ENCODE measurements around the gene PEAR1. TPM values are rescaled to one million over a fixed set of nuclear protein-coding genes. Genes with fewer than 3 reads are reported as not detected.

The PEAR1 gene
- total RNA-seq, 4 donors from 2014 or later, result 31.5 to 51.4 (median 39.7) TPM

DNA sequence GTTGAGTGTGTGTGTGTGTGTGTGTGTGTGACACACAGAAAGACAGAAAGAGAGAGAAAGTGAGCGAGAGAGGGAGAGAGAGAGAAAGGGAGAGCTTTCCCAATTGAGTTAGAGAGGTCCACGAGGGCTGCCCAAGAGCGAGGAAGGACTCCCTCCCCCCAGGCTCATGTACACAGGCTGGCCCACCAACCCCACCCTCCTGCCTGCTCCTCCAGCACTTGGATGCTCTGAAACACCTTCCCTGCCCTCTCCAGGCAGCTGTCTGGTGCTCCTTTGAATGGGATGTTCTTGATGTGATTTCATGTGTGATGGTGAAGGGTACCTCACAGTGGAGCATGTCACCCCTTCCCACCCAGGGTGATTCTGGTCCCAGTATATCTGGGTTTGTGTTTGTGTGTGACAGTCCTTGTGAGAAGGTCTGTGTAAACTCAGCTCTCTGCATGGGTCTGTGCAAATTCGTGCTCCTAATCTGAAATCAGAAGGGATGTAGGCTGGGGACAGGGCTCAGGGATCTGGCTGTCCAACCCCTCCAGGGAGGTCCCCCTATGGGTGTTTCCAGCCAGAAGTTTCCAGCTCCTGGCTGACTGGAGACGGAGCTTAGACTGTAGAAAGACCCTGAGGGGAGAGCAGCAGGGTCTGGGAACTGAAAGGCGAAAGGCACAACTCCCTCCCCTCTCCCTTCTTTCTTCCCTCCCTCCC lies 6.8 kb upstream of the PEAR1 start:
- Histone ChIP-seq H3K4me3 (no peak overlapping the region), H3K9me3 (no peaks in the 10 kb centered on the region), H3K27ac (no peak overlapping the region), H3K36me3 (no peaks in the 10 kb centered on the region), H3K27me3 (peaks cover 0 to 28% of the 10 kb centered on the region in 2 donors), H3K4me1 (no peaks in the 10 kb centered on the region)
- DNase-seq (ENCODE audit: low spot score in 2 of 2), result no peak
- no peak for TF ChIP-seq EP300 (IDR thresholded peaks at IDR 0.05)
- TF ChIP-seq, protein P1, sequence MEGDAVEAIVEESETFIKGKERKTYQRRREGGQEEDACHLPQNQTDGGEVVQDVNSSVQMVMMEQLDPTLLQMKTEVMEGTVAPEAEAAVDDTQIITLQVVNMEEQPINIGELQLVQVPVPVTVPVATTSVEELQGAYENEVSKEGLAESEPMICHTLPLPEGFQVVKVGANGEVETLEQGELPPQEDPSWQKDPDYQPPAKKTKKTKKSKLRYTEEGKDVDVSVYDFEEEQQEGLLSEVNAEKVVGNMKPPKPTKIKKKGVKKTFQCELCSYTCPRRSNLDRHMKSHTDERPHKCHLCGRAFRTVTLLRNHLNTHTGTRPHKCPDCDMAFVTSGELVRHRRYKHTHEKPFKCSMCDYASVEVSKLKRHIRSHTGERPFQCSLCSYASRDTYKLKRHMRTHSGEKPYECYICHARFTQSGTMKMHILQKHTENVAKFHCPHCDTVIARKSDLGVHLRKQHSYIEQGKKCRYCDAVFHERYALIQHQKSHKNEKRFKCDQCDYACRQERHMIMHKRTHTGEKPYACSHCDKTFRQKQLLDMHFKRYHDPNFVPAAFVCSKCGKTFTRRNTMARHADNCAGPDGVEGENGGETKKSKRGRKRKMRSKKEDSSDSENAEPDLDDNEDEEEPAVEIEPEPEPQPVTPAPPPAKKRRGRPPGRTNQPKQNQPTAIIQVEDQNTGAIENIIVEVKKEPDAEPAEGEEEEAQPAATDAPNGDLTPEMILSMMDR (IDR thresholded peaks at IDR 0.05), result no peak
- no peak for TF ChIP-seq POLR2A (IDR thresholded peaks at IDR 0.05)
- WGBS, 2 donors, result 35 to 51% methylated on average over 6 of the region's 6 CpGs

DNA sequence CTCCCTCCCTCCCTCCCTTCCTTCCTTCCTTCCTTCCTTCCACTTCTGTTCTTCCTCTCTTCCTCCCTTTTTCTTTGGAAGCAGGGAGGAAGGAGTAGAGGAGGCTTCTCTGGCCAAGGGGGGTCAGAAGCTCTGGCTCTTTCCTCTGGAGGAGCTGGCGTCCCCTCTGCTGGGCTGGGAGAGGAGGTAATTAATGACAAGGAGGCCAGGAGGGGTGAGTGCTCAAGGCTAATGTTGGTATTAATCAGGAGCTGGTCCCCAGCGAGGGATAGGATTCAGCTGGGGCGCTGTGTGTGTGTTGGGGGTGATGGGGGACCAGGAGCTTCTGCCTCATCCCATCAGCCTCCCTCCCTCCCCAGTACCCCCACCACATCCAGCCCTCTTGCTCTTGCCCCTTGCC lies 6.2 kb upstream of the PEAR1 start:
- Histone ChIP-seq H3K27me3 (peaks cover 0 to 22% of the 10 kb centered on the region in 2 donors), H3K27ac (no peak overlapping the region), H3K9me3 (no peaks in the 10 kb centered on the region), H3K4me1 (peaks cover 0 to 5% (median under 1%) of the 10 kb centered on the region in 4 donors), H3K36me3 (no peaks in the 10 kb centered on the region), H3K4me3 (no peak overlapping the region)
- 28 to 41% methylated on average over 3 of the region's 3 CpGs for WGBS, 2 donors
- DNase-seq (ENCODE audit: low spot score in 2 of 2), result no peak
- TF ChIP-seq EP300 (IDR thresholded peaks at IDR 0.05) (no peak), POLR2A (IDR thresholded peaks at IDR 0.05) (no peak)
- TF ChIP-seq, protein P1 (IDR thresholded peaks at IDR 0.05), result no peak

DNA sequence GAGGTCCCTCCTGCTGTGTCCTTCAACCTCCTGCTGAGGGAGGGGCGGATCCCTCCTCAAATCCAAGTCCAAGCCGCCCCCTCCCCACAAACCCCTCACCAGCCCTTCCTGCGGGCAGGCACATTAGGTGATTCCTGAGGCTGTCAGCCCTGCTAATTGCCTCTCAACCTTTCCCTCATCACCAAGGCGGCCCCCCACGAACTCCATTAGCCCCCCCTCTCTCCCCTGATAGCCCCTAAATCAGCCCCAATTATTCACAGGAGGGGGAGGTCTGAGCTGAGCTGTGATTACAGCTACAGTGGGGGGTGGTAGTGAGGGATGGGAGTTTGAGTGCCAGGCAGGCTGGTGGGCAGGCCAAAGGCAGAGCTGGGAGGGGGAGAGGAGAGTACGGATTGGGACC lies 5.8 kb upstream of the PEAR1 start:
- TF ChIP-seq, protein P1 (IDR thresholded peaks at IDR 0.05), result no peak
- TF ChIP-seq EP300 (IDR thresholded peaks at IDR 0.05), result no peak
- Histone ChIP-seq H3K4me1 (peaks cover 0 to 9% (median 3%) of the 10 kb centered on the region in 4 donors), H3K4me3 (no peak overlapping the region), H3K36me3 (no peaks in the 10 kb centered on the region), H3K27me3 (peaks cover 0 to 21% of the 10 kb centered on the region in 2 donors), H3K27ac (no peak overlapping the region), H3K9me3 (no peaks in the 10 kb centered on the region)
- WGBS, 2 donors, result 52 to 63% methylated on average over 6 of the region's 6 CpGs
- DNase-seq (ENCODE audit: low spot score in 2 of 2), result no peak

DNA sequence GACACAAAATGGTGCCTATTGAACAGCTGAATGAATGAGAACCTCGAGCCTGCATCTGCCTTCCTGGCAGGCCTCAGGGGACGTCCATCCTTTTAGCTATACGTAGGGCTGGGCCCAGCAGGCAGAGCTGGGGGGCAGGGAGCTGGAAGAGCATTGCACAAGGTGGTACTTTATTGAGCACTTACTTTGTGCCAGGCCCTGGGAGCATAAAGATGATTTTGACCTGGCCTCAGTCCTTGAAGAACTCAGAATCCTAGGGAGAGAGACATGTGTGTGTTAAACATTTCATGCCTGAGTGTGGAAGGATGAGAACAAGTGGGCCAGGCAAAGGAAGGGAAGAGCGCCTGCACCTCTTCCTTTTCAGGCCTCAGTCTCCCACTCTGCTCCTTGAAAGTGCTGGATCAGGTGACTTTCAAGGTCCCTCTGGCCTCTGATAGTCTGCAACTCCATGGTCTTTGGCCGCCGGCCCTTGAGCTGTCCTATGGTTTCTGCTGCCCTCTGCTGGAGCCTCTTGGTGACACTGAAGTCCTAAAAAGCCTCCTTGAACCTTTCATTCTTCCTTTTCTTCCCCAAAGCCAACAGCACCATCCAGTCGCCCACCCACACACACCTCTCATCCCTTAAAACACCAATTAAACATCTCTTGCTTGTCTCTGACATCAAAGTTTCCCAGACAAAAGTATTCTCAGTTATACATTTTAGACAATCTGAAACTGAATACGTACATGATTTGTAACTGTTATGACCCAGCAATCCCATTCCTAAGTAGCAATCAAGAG lies 3.5 kb upstream of the PEAR1 start:
- H3K4me1 ChIP-seq, result peaks cover 0 to 27% (median 12%) of the 10 kb centered on the region in 4 donors
- no peak overlapping the region for H3K4me3 ChIP-seq
- WGBS, 2 donors, result 44 to 50% methylated on average over 8 of the region's 8 CpGs
- no peaks in the 10 kb centered on the region for H3K36me3 ChIP-seq
- peak; percentile 84 to 95 for DNase-seq (ENCODE audit: low spot score in 2 of 2)
- no peak overlapping the region for H3K27ac ChIP-seq
- H3K27me3 ChIP-seq, result peaks cover 0 to 30% of the 10 kb centered on the region in 2 donors
- no peaks in the 10 kb centered on the region for H3K9me3 ChIP-seq
- TF ChIP-seq POLR2A (IDR thresholded peaks at IDR 0.05) (no peak), EP300 (IDR thresholded peaks at IDR 0.05) (peak in 1 of 2 donors; percentile 24)
- TF ChIP-seq, protein P1 (IDR thresholded peaks at IDR 0.05), result peak; percentile 67 to 84 (median 74)
